K562 (cell line): ENCODE results near the gene KCNQ4. TPM values are rescaled to one million over a fixed set of nuclear protein-coding genes. Genes with fewer than 3 reads are reported as not detected.
A peak's percentile ranks its signal among the peaks of the same experiment; 100 is the strongest.

Experiments
- FIP1L1 ChIP-seq: fragments of 200-400 bp; formaldehyde crosslinking; IDR thresholded peaks from 2 replicates; pipeline ENCODE4 v1.6.1; 2018; ENCODE audit warnings: mild to moderate bottlenecking, low read depth, low read length; ENCODE audit not compliant: poor library complexity, severe bottlenecking
- FOXJ2 ChIP-seq: fragments of 200-800 bp; sonication (Bioruptor generic); IDR thresholded peaks from 2 replicates; pipeline ENCODE4 v1.6.1; 2016; ENCODE audit warnings: missing genetic modification characterization, missing compliant biosample characterization
- GATAD2A ChIP-seq: fragments of 450-650 bp; IDR thresholded peaks from 2 replicates; pipeline ENCODE4 v1.6.1; 2017
- HCFC1 ChIP-seq: IDR thresholded peaks from 2 replicates; pipeline ENCODE4 v1.6.1; 2012; ENCODE audit warnings: low read depth, low read length, improper control_type of control experiment
- HEY1 ChIP-seq: fragments of 250-450 bp; sonication (Bioruptor Pico); IDR thresholded peaks from 2 replicates; pipeline ENCODE4 v1.5.0; 2020; ENCODE audit warnings: mild to moderate bottlenecking, moderate library complexity, borderline replicate concordance
- MEIS2 ChIP-seq: fragments of 450-650 bp; IDR thresholded peaks from 2 replicates; pipeline ENCODE4 v1.6.1; 2014; ENCODE audit warnings: mild to moderate bottlenecking; ENCODE audit not compliant: partially characterized antibody
- MYBL2 ChIP-seq, 2 experiments: fragments of 450-650 bp in 1 of 2; sonication (generic) in 1 of 2; formaldehyde crosslinking in 1 of 2; IDR thresholded peaks; 2 replicates each; pipeline versions ENCODE4 v1.6.1 to v1.8.1; 2017 to 2022; ENCODE audit warnings: borderline replicate concordance in 1 of 2, inconsistent platforms in 1 of 2, low read depth in 1 of 2, mild to moderate bottlenecking in 1 of 2, missing genetic modification reagents in 1 of 2, moderate library complexity in 1 of 2
- PTRF ChIP-seq: fragments of 450-650 bp; IDR thresholded peaks from 2 replicates; pipeline ENCODE4 v1.6.1; 2016; ENCODE audit warnings: mild to moderate bottlenecking, missing genetic modification characterization, missing compliant biosample characterization
- RAD21 ChIP-seq, 2 experiments: fragments of 250-450 bp in 1 of 2; fragments of 450-650 bp in 1 of 2; sonication (Bioruptor Pico) in 1 of 2; formaldehyde crosslinking in 1 of 2; IDR thresholded peaks in 1 of 2; conservative IDR thresholded peaks in 1 of 2; 2 replicates each; pipeline versions ENCODE4 v1.4.0 to v1.8.0; 2020 to 2022; ENCODE audit warnings: mild to moderate bottlenecking in 2 of 2, moderate library complexity in 1 of 2
- SREBF1 ChIP-seq: fragments of 150-350 bp; IDR thresholded peaks from 2 replicates; pipeline ENCODE4 v1.6.1; 2014; ENCODE audit warnings: antibody characterized with exemption, low read depth, low read length, borderline replicate concordance
- SRSF9 ChIP-seq: fragments of 200-400 bp; formaldehyde crosslinking; IDR thresholded peaks from 2 replicates; pipeline ENCODE4 v1.6.1; 2017; ENCODE audit warnings: low read depth, low read length, borderline replicate concordance
- TCF3 ChIP-seq: sonication (generic); formaldehyde crosslinking; IDR thresholded peaks from 2 replicates; pipeline ENCODE4 v1.4.0; 2020; ENCODE audit warnings: mild to moderate bottlenecking, missing genetic modification reagents
- TCF7L2 ChIP-seq: fragments of 150-350 bp; IDR thresholded peaks from 2 replicates; pipeline ENCODE4 v1.6.1; 2016; ENCODE audit warnings: low read depth, mild to moderate bottlenecking, low read length, moderate library complexity
- XRCC4 ChIP-seq: IDR thresholded peaks from one replicate; pipeline ENCODE4 v1.6.1; 2011; ENCODE audit not compliant: insufficient read depth, insufficient read length; ENCODE audit errors: extremely low read depth
- ZEB2 ChIP-seq: fragments of 450-650 bp; IDR thresholded peaks from 2 replicates; pipeline ENCODE4 v1.6.1; 2016
- ZNF444 ChIP-seq: fragments of 250-450 bp; sonication (Bioruptor Pico); IDR thresholded peaks from 2 replicates; pipeline ENCODE4 v1.4.0; 2020; ENCODE audit warnings: mild to moderate bottlenecking, moderate library complexity
- ZNF583 ChIP-seq: fragments of 250-450 bp; sonication (Bioruptor Pico); IDR thresholded peaks from 2 replicates; pipeline ENCODE4 v1.4.0; 2020
- ZNF644 ChIP-seq: fragments of 200-800 bp; sonication (Bioruptor generic); IDR thresholded peaks from 2 replicates; pipeline ENCODE4 v1.6.1; 2016; ENCODE audit warnings: low read depth, missing genetic modification characterization, missing compliant biosample characterization
- polyA plus RNA-seq, 8 experiments: library from polyadenylated mRNA; depleted of rRNA in 4 of 8; stranded (reverse) in 5 of 8; unstranded in 3 of 8; fragments of >200 nt; fragmentation: Nextera tagmentation in 2 of 8; fragmentation: Illumina TruSeq in 1 of 8; extraction: Ambion mirVana in 2 of 8; extraction: Trizol in 1 of 8; gene quantifications; 2 replicates each; pipeline versions ENCODE4 v1.2.1 to v1.2.3, GENCODE V29; 2011 to 2014; ENCODE audit warnings: inconsistent platforms in 1 of 8, missing spikeins in 1 of 8
- total RNA-seq, 7 experiments: library from RNA; depleted of rRNA in 6 of 7; stranded (reverse); fragments of >200 nt in 6 of 7; fragmentation: Illumina TruSeq in 2 of 7; extraction: Trizol in 2 of 7; gene quantifications; 2 replicates each; pipeline versions ENCODE4 v1.2.1 to v1.2.3, GENCODE V29; 2011 to 2021; ENCODE audit warnings: low replicate concordance in 1 of 7
- TF ChIP-seq, protein P1 (sequence below): sonication (generic); formaldehyde crosslinking; IDR thresholded peaks from 2 replicates; pipeline ENCODE4 v1.8.1; 2023; ENCODE audit warnings: mild to moderate bottlenecking, missing genetic modification reagents
- TF ChIP-seq, protein P2 (sequence below), 2 experiments: IDR thresholded peaks in 1 of 2; conservative IDR thresholded peaks in 1 of 2; 2 replicates each; pipeline ENCODE4 v1.6.1; 2016; ENCODE audit warnings: low read depth in 2 of 2, mild to moderate bottlenecking in 1 of 2, missing compliant biosample characterization in 1 of 2, missing genetic modification characterization in 1 of 2, moderate library complexity in 1 of 2
- TF ChIP-seq, protein P3 (sequence below), 2 experiments: fragments of 450-650 bp in 1 of 2; sonication (generic) in 1 of 2; formaldehyde crosslinking in 1 of 2; IDR thresholded peaks in 1 of 2; conservative IDR thresholded peaks in 1 of 2; 2 replicates each; pipeline versions ENCODE4 v1.6.1 to v1.8.1; 2016 to 2023; ENCODE audit warnings: mild to moderate bottlenecking in 2 of 2, moderate library complexity in 2 of 2, inconsistent platforms in 1 of 2, missing genetic modification reagents in 1 of 2

The KCNQ4 gene
- total and polyA plus RNA-seq, 9 of the 15 experiments (the other 6 are each of a cell fraction or from before 2014, with no cell fraction given) = 0.07 to 4.1 (median 0.79) TPM

DNA sequence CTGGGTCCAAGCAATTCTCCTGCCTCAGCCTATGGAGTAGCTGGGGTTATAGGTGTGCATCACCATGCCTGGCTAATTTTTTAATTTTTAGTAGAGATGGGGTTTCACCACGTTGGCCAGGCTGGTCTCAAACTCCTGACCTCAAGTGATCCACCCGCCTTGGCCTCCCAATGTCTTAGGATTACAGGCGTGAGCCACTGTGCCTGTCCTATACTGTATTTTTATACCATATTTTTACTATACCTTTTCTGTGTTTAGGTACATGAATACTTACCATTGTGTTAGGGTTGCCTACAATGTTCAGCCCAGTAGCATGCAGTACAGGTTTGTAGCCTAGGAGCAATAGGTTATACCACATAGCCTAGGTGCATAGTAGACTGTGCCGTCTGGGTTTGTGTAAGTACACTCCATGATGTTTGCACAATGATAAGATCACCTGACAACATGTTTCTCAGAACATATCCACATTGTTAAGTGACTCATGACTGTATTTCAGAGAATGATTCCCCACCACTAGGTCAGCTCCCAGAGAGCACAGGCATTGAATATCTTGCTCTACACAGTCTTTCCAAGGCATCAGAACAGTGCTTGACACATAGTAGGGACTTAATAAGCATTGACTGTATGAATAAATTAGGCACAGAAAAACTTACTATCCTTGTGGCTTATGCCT, 84.6 kb downstream of the KCNQ4 start (continued):
- TF ChIP-seq, protein P1, sequence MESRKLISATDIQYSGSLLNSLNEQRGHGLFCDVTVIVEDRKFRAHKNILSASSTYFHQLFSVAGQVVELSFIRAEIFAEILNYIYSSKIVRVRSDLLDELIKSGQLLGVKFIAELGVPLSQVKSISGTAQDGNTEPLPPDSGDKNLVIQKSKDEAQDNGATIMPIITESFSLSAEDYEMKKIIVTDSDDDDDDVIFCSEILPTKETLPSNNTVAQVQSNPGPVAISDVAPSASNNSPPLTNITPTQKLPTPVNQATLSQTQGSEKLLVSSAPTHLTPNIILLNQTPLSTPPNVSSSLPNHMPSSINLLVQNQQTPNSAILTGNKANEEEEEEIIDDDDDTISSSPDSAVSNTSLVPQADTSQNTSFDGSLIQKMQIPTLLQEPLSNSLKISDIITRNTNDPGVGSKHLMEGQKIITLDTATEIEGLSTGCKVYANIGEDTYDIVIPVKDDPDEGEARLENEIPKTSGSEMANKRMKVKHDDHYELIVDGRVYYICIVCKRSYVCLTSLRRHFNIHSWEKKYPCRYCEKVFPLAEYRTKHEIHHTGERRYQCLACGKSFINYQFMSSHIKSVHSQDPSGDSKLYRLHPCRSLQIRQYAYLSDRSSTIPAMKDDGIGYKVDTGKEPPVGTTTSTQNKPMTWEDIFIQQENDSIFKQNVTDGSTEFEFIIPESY (CRISPR knock-in tag) = 0 out of 2 replicates have a peak, but pooled peaks have one; percentile 29
- TF ChIP-seq HEY1 (CRISPR knock-in tag) = no peak
- peak; percentile 62 for TF ChIP-seq TCF3 (CRISPR knock-in tag)
- peak; percentile 58 for TF ChIP-seq MEIS2
- TF ChIP-seq ZNF444 (CRISPR knock-in tag) = no peak
- TF ChIP-seq SRSF9 = no peak
- TF ChIP-seq ZEB2 = peak; percentile 78; the same call in 1 of the 2 replicates
- TF ChIP-seq TCF7L2 = no peak
- peak; percentile 26; the same call in 1 of the 2 replicates for TF ChIP-seq ZNF644
- TF ChIP-seq FOXJ2 (tag) = peak; percentile 73; the same call in 1 of the 2 replicates
- no peak for TF ChIP-seq SREBF1
- peak; percentile 42; the same call in 1 of the 2 replicates for TF ChIP-seq GATAD2A
- no peak for TF ChIP-seq MYBL2 (IDR thresholded peaks at IDR 0.05; ENCODE audit: low read depth)
- TF ChIP-seq MYBL2 (CRISPR knock-in tag; IDR thresholded peaks at IDR 0.05; ENCODE audit: borderline replicate concordance) = no peak
- peak; percentile 44 for TF ChIP-seq PTRF (tag)
- peak in 1 of 2 experiments; percentile 40; a peak in 3 of 4 replicates for TF ChIP-seq RAD21 (CRISPR knock-in tag; conservative IDR thresholded peaks at IDR 0.05 in 1 of 2, IDR thresholded peaks at IDR 0.05 in 1 of 2)
- TF ChIP-seq, protein P2, sequence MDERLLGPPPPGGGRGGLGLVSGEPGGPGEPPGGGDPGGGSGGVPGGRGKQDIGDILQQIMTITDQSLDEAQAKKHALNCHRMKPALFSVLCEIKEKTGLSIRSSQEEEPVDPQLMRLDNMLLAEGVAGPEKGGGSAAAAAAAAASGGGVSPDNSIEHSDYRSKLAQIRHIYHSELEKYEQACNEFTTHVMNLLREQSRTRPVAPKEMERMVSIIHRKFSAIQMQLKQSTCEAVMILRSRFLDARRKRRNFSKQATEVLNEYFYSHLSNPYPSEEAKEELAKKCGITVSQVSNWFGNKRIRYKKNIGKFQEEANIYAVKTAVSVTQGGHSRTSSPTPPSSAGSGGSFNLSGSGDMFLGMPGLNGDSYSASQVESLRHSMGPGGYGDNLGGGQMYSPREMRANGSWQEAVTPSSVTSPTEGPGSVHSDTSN (CRISPR knock-in tag; IDR thresholded peaks at IDR 0.05; ENCODE audit: low read depth) = no peak
- TF ChIP-seq, protein P2 (tag; conservative IDR thresholded peaks at IDR 0.05; ENCODE audit: low read depth) = peak; percentile 34; the same call in 1 of the 2 replicates
- 0 out of 2 replicates have a peak, but pooled peaks have one; percentile 87 for TF ChIP-seq ZNF583 (CRISPR knock-in tag)
- TF ChIP-seq HCFC1 = no peak
- TF ChIP-seq FIP1L1 = no peak
- TF ChIP-seq, protein P3, sequence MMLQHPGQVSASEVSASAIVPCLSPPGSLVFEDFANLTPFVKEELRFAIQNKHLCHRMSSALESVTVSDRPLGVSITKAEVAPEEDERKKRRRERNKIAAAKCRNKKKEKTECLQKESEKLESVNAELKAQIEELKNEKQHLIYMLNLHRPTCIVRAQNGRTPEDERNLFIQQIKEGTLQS (IDR thresholded peaks at IDR 0.05) = peak; percentile 92
- TF ChIP-seq, protein P3 (CRISPR knock-in tag; conservative IDR thresholded peaks at IDR 0.05) = no peak
- no peak for TF ChIP-seq XRCC4
